Spleen (tissue), 11 donors: ENCODE data around the gene RLIM. TPM values are rescaled to one million over a fixed set of nuclear protein-coding genes. Genes with fewer than 3 reads are reported as not detected.

Experiments used
- DNase-seq: peaks from one replicate; pipeline ENCODE4 v3.0.0-alpha.2; 2020
- H3K27ac ChIP-seq, 8 donors: fragments of 200-600 bp; sonication (generic) in 7 of 8; 1 replicate in 4 of 8; 2 replicates in 4 of 8; pipeline versions ENCODE4 v1.5.0 to v1.8.0; 2016 to 2021; ENCODE audit warnings: inconsistent platforms in 4 of 8, mild to moderate bottlenecking in 4 of 8, moderate library complexity in 1 of 8
- H3K27me3 ChIP-seq, 7 donors: fragments of 200-600 bp; sonication (generic) in 6 of 7; replicated peaks in 1 of 7; 1 replicate in 4 of 7; 2 replicates in 3 of 7; pipeline versions ENCODE4 v1.5.0 to v1.8.0; 2016 to 2021; ENCODE audit warnings: inconsistent platforms in 3 of 7, mild to moderate bottlenecking in 1 of 7
- H3K36me3 ChIP-seq, 6 donors: fragments of 200-600 bp; sonication (generic) in 5 of 6; 1 replicate in 4 of 6; 2 replicates in 2 of 6; pipeline versions ENCODE4 v1.5.0 to v1.8.0; 2016 to 2021; ENCODE audit warnings: inconsistent platforms in 2 of 6
- H3K4me1 ChIP-seq, 6 donors: fragments of 200-600 bp; sonication (generic) in 5 of 6; 1 replicate in 3 of 6; 2 replicates in 3 of 6; pipeline versions ENCODE4 v1.5.0 to v1.8.0; 2016 to 2021; ENCODE audit warnings: inconsistent platforms in 3 of 6
- H3K4me3 ChIP-seq, 8 donors: fragments of 200-600 bp; sonication (generic) in 7 of 8; 1 replicate in 4 of 8; 2 replicates in 4 of 8; pipeline versions ENCODE4 v1.5.0 to v1.8.0; 2016 to 2021; ENCODE audit warnings: inconsistent platforms in 4 of 8, mild to moderate bottlenecking in 4 of 8, moderate library complexity in 2 of 8
- H3K9me3 ChIP-seq, 8 donors: fragments of 200-600 bp; sonication (generic) in 7 of 8; 1 replicate in 4 of 8; 2 replicates in 4 of 8; pipeline versions ENCODE4 v1.5.0 to v1.8.0; 2016 to 2021; ENCODE audit warnings: inconsistent platforms in 4 of 8
- POLR2A ChIP-seq, 3 donors: fragments of 450-650 bp; IDR thresholded peaks; one replicate each; pipeline ENCODE4 v1.5.1; 2017; ENCODE audit warnings: antibody characterized with exemption in 3 of 3, mild to moderate bottlenecking in 1 of 3
- POLR2AphosphoS5 ChIP-seq, 3 donors: sonication (generic); formaldehyde crosslinking; IDR thresholded peaks; one replicate each; pipeline ENCODE4 v1.5.1; 2017; ENCODE audit warnings: antibody characterized with exemption in 3 of 3
- WGBS, 5 donors: extraction: QIAGEN DNeasy Blood & Tissue Kit in 3 of 5; methylation state at CpG; one replicate each; pipeline versions ENCODE4 v1.1.5 to v1.1.7; 2013 to 2018; 5-methylcytosine and 5-hydroxymethylcytosine counted together
- intact Hi-C: fragments of 100-400 bp; cut with DNase I; formaldehyde crosslinking; loops from one replicate; pipeline ENCODE4 v1.15.0; 2023; ENCODE audit warnings: low total_unique reads
- polyA plus RNA-seq, 3 donors: library from polyadenylated mRNA; stranded (reverse); fragments of 200-250 nt; gene quantifications; one replicate each; pipeline ENCODE4 v1.2.1, GENCODE V29; 2013
- total RNA-seq, 7 donors: library from RNA; depleted of rRNA in 3 of 7; stranded (reverse); fragments of >200 nt in 3 of 7; fragmentation: NEBNext Ultra II Directional in 4 of 7; extraction: Animal tissue kit (Norgen Biotek cat#: 25700) in 4 of 7; gene quantifications; one replicate each; pipeline versions ENCODE4 v1.1.0 to v1.2.1, GENCODE V29; 2016 to 2021
- TF ChIP-seq, protein P1 (sequence below), 11 experiments: fragments of 200-600 bp in 7 of 11; fragments of 450-650 bp in 4 of 11; sonication (generic) in 4 of 11; IDR thresholded peaks in 8 of 11; conservative IDR thresholded peaks in 3 of 11; 1 replicate in 7 of 11; 2 replicates in 4 of 11; pipeline versions ENCODE4 v1.4.0 to v1.8.0; 2016 to 2021; ENCODE audit warnings: antibody characterized with exemption in 11 of 11, inconsistent platforms in 4 of 11, mild to moderate bottlenecking in 1 of 11
- donor health status: healthy with polysubstance abuse.
- donor health status: DM: no; HTN: no; CAD: no; lungs with moderate emphysema.
- donor health status: DM: no; HTN: no; CAD: no.
- donor health status: Bipolar disorder and iron deficiency.
- donor health status: healthy.
- donor health status: DM: no; HTN: no; CAD: no.
- donor health status: DM: yes; HTN: yes; CAD: no.

The RLIM gene
- total and polyA plus RNA-seq, 10 donors: 5.1 to 45.6 (median 37.1) TPM

DNA sequence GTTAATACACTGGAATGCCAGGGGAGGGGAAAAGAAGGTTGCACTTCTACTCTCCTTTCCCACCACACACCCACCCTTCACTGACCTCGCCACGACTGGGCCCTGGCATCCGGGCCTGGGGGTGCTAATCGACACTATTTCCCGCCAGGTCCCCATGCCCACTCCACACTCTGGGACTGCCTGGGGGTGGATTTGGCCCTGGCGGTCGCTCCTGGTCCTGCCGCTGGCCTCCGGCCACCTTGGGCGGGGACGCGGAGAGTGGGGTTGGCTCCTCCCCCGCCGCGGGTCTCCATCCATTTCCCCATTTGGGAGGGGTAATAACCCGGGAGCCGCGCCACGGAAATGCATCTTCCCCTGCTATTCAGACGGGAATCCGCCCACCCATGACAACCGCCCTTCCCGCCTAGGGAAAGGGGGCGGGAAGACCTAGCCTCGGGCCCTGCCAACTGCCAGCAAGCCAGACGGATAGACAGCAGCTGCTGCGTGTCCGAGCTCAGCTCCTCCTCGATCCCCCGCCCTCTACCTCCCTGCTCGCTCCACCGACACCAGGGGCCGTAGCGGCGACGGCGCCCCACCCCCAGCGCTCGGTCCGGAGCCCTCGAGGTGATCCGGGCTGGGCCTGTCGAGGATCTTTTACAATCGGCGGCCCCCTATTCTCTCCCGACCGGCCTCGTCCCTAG, 78.1 kb downstream of the RLIM start:
- 0 to 32% (median 11%) methylated on average over 37 to 48 of the region's 48 CpGs; no CpG with 5 or more reads in 1 of the 5 donors for WGBS, 5 donors
- peak; percentile 88 for DNase-seq

DNA sequence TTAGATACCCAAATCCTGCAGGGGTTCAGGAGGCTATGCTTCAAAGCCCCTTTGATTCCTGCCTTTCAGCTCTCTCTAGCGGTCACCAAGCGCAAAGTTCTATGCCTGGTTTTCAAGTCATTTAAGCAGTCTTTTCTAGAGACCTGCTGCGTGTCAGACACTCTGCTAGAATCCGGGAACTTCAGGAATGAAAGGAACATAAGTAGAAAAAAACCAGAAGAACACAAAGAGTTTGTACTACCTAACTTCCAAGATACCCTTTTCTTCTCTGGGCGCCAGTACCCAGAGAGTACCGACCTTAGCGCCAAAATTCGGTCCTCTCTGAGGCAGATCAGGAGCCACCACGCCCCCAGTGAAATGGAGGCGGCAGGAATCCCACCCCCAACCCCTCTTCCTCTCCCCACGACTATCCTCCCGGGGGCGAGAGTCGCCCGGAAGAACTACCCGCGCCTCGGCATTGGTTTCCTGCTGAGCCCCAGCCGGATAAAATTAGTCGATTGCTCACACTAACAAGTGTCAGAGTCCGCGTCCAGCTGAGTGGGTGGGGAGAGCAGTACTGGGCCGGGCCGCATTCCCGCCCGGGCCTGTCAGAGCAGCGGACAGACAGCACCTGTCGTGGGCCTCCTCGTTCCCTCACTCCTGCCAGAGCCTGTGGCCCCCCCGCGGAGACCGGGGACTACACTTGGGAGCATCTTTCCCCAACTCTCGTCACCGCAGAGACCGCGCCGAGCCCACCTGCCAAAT, 78.8 kb downstream of the RLIM start:
- peak overlapping the region; percentile 23 to 76 (median 50) for H3K4me3 ChIP-seq
- intact Hi-C loops: no loop called here
- H3K27me3 ChIP-seq: peaks cover 0 to 6% (median 0%) of the 10 kb centered on the region in 7 donors
- no peaks in the 10 kb centered on the region for H3K36me3 ChIP-seq
- TF ChIP-seq, protein P1, sequence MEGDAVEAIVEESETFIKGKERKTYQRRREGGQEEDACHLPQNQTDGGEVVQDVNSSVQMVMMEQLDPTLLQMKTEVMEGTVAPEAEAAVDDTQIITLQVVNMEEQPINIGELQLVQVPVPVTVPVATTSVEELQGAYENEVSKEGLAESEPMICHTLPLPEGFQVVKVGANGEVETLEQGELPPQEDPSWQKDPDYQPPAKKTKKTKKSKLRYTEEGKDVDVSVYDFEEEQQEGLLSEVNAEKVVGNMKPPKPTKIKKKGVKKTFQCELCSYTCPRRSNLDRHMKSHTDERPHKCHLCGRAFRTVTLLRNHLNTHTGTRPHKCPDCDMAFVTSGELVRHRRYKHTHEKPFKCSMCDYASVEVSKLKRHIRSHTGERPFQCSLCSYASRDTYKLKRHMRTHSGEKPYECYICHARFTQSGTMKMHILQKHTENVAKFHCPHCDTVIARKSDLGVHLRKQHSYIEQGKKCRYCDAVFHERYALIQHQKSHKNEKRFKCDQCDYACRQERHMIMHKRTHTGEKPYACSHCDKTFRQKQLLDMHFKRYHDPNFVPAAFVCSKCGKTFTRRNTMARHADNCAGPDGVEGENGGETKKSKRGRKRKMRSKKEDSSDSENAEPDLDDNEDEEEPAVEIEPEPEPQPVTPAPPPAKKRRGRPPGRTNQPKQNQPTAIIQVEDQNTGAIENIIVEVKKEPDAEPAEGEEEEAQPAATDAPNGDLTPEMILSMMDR (IDR thresholded peaks at IDR 0.05 in 8 of 11, conservative IDR thresholded peaks at IDR 0.05 in 3 of 11): peak in 1 of 11 experiments; percentile 15
- TF ChIP-seq POLR2A (IDR thresholded peaks at IDR 0.05): no peak
- TF ChIP-seq POLR2AphosphoS5 (IDR thresholded peaks at IDR 0.05): peak in 1 of 3 donors; percentile 29
- no peaks in the 10 kb centered on the region for H3K9me3 ChIP-seq
- 1 to 35% (median 5%) methylated on average over 18 to 37 of the region's 37 CpGs for WGBS, 5 donors
- H3K27ac ChIP-seq: peak overlapping the region; percentile 49 to 83 (median 78)
- H3K4me1 ChIP-seq: peaks cover 0 to 17% (median 7%) of the 10 kb centered on the region in 6 donors
- peak; percentile 83 for DNase-seq

More for the DNA sequence above, 78.1 kb downstream of the RLIM start:
- TF ChIP-seq, protein P1 (IDR thresholded peaks at IDR 0.05 in 8 of 11, conservative IDR thresholded peaks at IDR 0.05 in 3 of 11): peak in 7 of 11 experiments; percentile 8 to 55 (median 49)
- TF ChIP-seq POLR2A (IDR thresholded peaks at IDR 0.05): no peak
- peak in 2 of 3 donors; percentile 71 to 72 for TF ChIP-seq POLR2AphosphoS5 (IDR thresholded peaks at IDR 0.05)
- peaks cover 0 to 17% (median 7%) of the 10 kb centered on the region in 6 donors for H3K4me1 ChIP-seq
- H3K36me3 ChIP-seq: no peaks in the 10 kb centered on the region
- peaks cover 0 to 6% (median 0%) of the 10 kb centered on the region in 7 donors for H3K27me3 ChIP-seq
- no peaks in the 10 kb centered on the region for H3K9me3 ChIP-seq
- intact Hi-C loops: no loop called here
- peak overlapping the region; percentile 49 to 83 (median 78) for H3K27ac ChIP-seq
- peak overlapping the region; percentile 23 to 76 (median 50) for H3K4me3 ChIP-seq

Other genes starting within 250 kb of the RLIM start
- 1 to 10 TPM; 2.6 to 4.4 (median 4.2) TPM for gene SLC16A2, start 193.1 kb downstream of the RLIM start, total RNA-seq
- 1 to 10 TPM in 1 of 3 donors, under 1 TPM in 2; 0.41 to 1.1 (median 0.97) TPM for gene SLC16A2, start 193.1 kb downstream of the RLIM start, polyA plus RNA-seq